Stomach (tissue), 9 donors: ENCODE results near the gene TFRC. TPM values are rescaled to one million over a fixed set of nuclear protein-coding genes. Genes with fewer than 3 reads are reported as not detected.
A peak's percentile ranks its signal among the peaks of the same experiment; 100 is the strongest.
"Not testable (repeated sequence)": the region's sequence is repeated elsewhere in the genome, so short reads cannot be mapped to it uniquely, and the experiment has no call there.

ENCODE experiments used
- DNase-seq, 2 donors: peaks; one replicate each; pipeline versions ENCODE4 v3.0.0 to v3.0.0-alpha.2; 2013 to 2019
- H3K27ac ChIP-seq, 5 donors: fragments of 200-600 bp in 4 of 5; sonication (generic) in 4 of 5; one replicate each; pipeline ENCODE4 v1.5.1; 2013 to 2019; ENCODE audit warnings: mild to moderate bottlenecking in 1 of 5, moderate library complexity in 1 of 5
- H3K27me3 ChIP-seq, 3 donors: fragments of 200-600 bp; sonication (generic); one replicate each; pipeline ENCODE4 v1.5.1; 2017 to 2019; ENCODE audit warnings: mixed run types in 1 of 3
- H3K36me3 ChIP-seq, 4 donors: fragments of 200-600 bp; sonication (generic); 1 replicate in 3 of 4; 2 replicates in 1 of 4; pipeline ENCODE4 v1.5.1; 2016 to 2019
- H3K4me1 ChIP-seq, 4 donors: fragments of 200-600 bp; sonication (generic); one replicate each; pipeline ENCODE4 v1.5.1; 2016 to 2019
- H3K4me3 ChIP-seq, 4 donors: fragments of 200-600 bp; sonication (generic) in 3 of 4; one replicate each; pipeline ENCODE4 v1.5.1; 2016 to 2019; ENCODE audit warnings: mild to moderate bottlenecking in 1 of 4
- H3K9me3 ChIP-seq, 4 donors: fragments of 200-600 bp; sonication (generic); one replicate each; pipeline ENCODE4 v1.5.1; 2016 to 2019
- EP300 ChIP-seq: sonication (generic); formaldehyde crosslinking; IDR thresholded peaks from one replicate; pipeline ENCODE4 v1.6.1; 2017; ENCODE audit warnings: antibody characterized with exemption
- POLR2A ChIP-seq, 4 donors: fragments of 450-650 bp; IDR thresholded peaks; one replicate each; pipeline ENCODE4 v1.6.1; 2016; ENCODE audit warnings: antibody characterized with exemption in 4 of 4, control low read depth in 2 of 4, mild to moderate bottlenecking in 1 of 4, moderate library complexity in 1 of 4
- POLR2AphosphoS5 ChIP-seq, 3 donors: sonication (generic); formaldehyde crosslinking; IDR thresholded peaks; one replicate each; pipeline ENCODE4 v1.6.1; 2016; ENCODE audit warnings: antibody characterized with exemption in 3 of 3
- WGBS, 5 donors: extraction: QIAGEN DNeasy Blood & Tissue Kit in 3 of 5; methylation state at CpG; one replicate each; pipeline versions ENCODE4 v1.1.5 to v1.1.7; 2013 to 2018; 5-methylcytosine and 5-hydroxymethylcytosine counted together
- intact Hi-C: fragments of 100-400 bp; cut with DNase I; formaldehyde crosslinking; loops from one replicate; pipeline ENCODE4 v1.15.1; 2023; ENCODE audit warnings: low total_unique reads
- polyA plus RNA-seq, 3 donors: library from polyadenylated mRNA; stranded (reverse); fragments of 200-250 nt; gene quantifications; one replicate each; pipeline ENCODE4 v1.2.3, GENCODE V29; 2013
- total RNA-seq, 5 donors: library from RNA; depleted of rRNA; stranded (reverse); fragments of >200 nt; gene quantifications; one replicate each; pipeline versions ENCODE4 v1.1.0 to v1.2.3, GENCODE V29; 2014 to 2016
- TF ChIP-seq, protein P1 (sequence below), 7 experiments: fragments of 450-650 bp in 4 of 7; fragments of 200-600 bp in 3 of 7; sonication (generic) in 3 of 7; IDR thresholded peaks; one replicate each; pipeline ENCODE4 v1.5.1; 2016 to 2019; ENCODE audit warnings: antibody characterized with exemption in 7 of 7, control low read depth in 2 of 7, mild to moderate bottlenecking in 1 of 7
- donor health status: healthy with polysubstance abuse.
- donor health status: Bipolar disorder and iron deficiency.
- donor health status: healthy.

TFRC gene
- total and polyA plus RNA-seq, 8 donors, result 5.5 to 289 (median 42.1) TPM

DNA sequence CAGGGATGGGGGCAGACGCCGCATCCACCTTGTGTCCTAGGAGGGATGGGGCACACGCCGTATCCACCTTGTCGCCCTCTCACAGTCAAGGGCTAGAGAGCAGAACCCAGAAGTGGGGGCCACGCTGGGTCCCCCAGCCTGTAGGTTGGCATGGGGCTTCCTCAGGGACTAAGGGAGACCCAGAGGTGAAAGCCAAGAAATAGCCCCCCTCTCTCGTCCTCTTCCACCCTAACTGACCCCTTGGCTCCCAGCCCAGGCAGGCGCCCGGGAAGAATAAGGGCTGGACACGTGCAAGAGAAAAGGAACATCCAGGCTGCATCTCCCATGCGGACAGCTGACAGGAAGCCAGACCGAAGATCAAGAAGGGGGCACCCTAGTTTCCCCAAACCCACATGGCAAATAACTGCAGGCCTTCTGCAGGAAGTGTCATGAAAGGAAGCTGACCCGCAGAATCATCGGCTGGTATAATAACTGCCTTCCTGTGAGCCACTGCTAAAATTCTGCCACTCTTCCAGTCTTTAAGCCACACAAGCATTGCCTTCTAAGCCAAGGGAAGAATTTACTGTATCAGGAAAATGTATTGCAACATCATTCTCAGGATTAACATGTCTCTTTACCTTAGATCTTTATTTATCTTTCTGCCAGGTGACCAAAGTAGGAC is 38.5 kb upstream of the TFRC start:
- H3K27me3 ChIP-seq, result no peaks in the 10 kb centered on the region
- 55 to 71% (median 64%) methylated on average over 13 to 14 of the region's 14 CpGs for WGBS, 5 donors
- intact Hi-C loops, result no loop called here
- no peaks in the 10 kb centered on the region for H3K36me3 ChIP-seq
- no peak overlapping the region for H3K4me3 ChIP-seq
- peak in 1 of 2 donors; percentile 43 for DNase-seq
- peaks cover 0 to 6% (median 2%) of the 10 kb centered on the region in 4 donors for H3K4me1 ChIP-seq
- H3K27ac ChIP-seq, result no peak overlapping the region
- no peaks in the 10 kb centered on the region for H3K9me3 ChIP-seq
- TF ChIP-seq EP300 (no peak), POLR2A (IDR thresholded peaks at IDR 0.05) (no peak), POLR2AphosphoS5 (IDR thresholded peaks at IDR 0.05) (no peak)
- TF ChIP-seq, protein P1, sequence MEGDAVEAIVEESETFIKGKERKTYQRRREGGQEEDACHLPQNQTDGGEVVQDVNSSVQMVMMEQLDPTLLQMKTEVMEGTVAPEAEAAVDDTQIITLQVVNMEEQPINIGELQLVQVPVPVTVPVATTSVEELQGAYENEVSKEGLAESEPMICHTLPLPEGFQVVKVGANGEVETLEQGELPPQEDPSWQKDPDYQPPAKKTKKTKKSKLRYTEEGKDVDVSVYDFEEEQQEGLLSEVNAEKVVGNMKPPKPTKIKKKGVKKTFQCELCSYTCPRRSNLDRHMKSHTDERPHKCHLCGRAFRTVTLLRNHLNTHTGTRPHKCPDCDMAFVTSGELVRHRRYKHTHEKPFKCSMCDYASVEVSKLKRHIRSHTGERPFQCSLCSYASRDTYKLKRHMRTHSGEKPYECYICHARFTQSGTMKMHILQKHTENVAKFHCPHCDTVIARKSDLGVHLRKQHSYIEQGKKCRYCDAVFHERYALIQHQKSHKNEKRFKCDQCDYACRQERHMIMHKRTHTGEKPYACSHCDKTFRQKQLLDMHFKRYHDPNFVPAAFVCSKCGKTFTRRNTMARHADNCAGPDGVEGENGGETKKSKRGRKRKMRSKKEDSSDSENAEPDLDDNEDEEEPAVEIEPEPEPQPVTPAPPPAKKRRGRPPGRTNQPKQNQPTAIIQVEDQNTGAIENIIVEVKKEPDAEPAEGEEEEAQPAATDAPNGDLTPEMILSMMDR (IDR thresholded peaks at IDR 0.05), result no peak

- DNase-seq, result no peak
- intact Hi-C loops, result no loop called here
- H3K4me1 ChIP-seq, result peaks cover 0 to 6% (median 2%) of the 10 kb centered on the region in 4 donors
Observed at GRCh38 chr3:196117809-196118208, 35.9 kb upstream of the TFRC start.

GRCh38 chr3:196115678-196116083 is 33.8 kb upstream of the TFRC start:
- H3K27me3 ChIP-seq, result no peaks in the 10 kb centered on the region
- H3K9me3 ChIP-seq, result no peaks in the 10 kb centered on the region
- no peak overlapping the region for H3K4me3 ChIP-seq
- TF ChIP-seq POLR2AphosphoS5 (IDR thresholded peaks at IDR 0.05), result no peak
- TF ChIP-seq POLR2A (IDR thresholded peaks at IDR 0.05), result no peak
- TF ChIP-seq EP300, result no peak
- TF ChIP-seq, protein P1 (IDR thresholded peaks at IDR 0.05), result no peak
- peaks cover 0 to 3% (median 0%) of the 10 kb centered on the region in 4 donors for H3K4me1 ChIP-seq
- no peak for DNase-seq
- no peak overlapping the region for H3K27ac ChIP-seq
- intact Hi-C loops, result no loop called here
- H3K36me3 ChIP-seq, result no peaks in the 10 kb centered on the region
- 73 to 91% (median 82%) methylated on average over 3 of the region's 3 CpGs for WGBS, 5 donors

More at GRCh38 chr3:196117809-196118208, 35.9 kb upstream of the TFRC start:
- Histone ChIP-seq H3K36me3 (no peaks in the 10 kb centered on the region), H3K9me3 (no peaks in the 10 kb centered on the region), H3K27me3 (no peaks in the 10 kb centered on the region), H3K27ac (no peak overlapping the region), H3K4me3 (no peak overlapping the region)
- no peak for TF ChIP-seq POLR2A (IDR thresholded peaks at IDR 0.05)
- WGBS, 5 donors, result 65 to 80% (median 78%) methylated on average over 6 of the region's 6 CpGs

- 70 to 79% (median 74%) methylated on average over 7 of the region's 7 CpGs for WGBS, 5 donors
- TF ChIP-seq EP300, result no peak
- TF ChIP-seq POLR2A (IDR thresholded peaks at IDR 0.05), result no peak
- TF ChIP-seq POLR2AphosphoS5 (IDR thresholded peaks at IDR 0.05), result no peak
- DNase-seq, result no peak
- Histone ChIP-seq H3K9me3 (no peaks in the 10 kb centered on the region), H3K36me3 (no peaks in the 10 kb centered on the region), H3K4me3 (no peak overlapping the region), H3K27me3 (no peaks in the 10 kb centered on the region), H3K27ac (no peak overlapping the region), H3K4me1 (peaks cover 0 to 8% (median 0%) of the 10 kb centered on the region in 4 donors)
- intact Hi-C loops, result no loop called here
Observed at GRCh38 chr3:196111939-196112386, 30.1 kb upstream of the TFRC start.

DNA sequence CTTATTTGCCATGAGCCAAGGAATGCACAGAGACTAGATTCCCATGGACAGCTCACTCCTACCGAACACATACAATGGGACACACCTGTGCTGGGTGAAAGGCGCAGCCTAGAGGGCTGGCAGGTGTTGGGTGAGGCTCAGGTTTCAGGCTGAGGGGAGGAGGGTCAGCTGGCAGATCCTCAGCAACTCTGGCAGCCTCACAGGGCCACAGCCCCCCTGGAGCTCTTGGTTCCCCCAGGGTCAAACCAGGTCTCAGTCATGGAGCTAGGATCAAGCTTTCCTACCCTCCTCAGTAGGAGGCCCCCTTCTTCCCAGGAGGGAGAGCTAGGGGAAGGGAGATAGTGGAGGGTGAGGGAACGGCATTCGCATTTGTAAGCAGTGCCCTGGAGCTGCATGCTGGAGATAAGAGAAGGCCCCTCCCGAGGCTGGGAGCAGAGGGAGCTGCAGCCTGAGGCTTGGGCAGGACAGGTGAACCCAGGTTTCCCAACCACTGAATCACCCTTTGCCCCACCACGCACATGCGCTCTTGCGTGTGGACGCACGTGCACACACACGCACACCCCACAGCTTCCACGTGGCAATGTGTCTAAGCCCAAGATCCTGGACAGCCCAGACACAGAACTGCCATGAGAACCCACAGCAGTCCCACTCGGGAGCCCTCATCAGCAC is 26.3 kb upstream of the TFRC start:
- H3K27me3 ChIP-seq, result no peaks in the 10 kb centered on the region
- 28 to 42% (median 32%) methylated on average over 13 of the region's 13 CpGs for WGBS, 5 donors

DNA sequence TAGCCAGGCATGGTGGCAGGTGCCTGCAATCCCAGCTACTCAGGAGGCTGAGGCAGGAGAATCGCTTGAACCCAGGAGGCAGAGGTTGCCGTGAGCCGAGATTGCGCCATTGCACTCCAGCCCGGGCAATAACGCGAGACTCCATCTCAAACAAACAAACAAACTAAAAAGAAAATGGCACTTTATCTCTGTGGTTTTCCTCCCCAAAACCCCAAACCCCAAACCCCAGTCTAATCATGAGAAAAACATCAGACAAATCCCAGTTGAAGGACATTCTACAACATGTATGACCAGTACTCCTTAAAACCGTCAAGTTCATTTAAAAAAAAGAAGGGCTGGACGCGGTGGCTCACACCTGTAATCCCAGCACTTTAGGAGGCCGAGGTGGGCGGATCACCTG is 22.8 kb upstream of the TFRC start:
- DNase-seq, H3K9me3 ChIP-seq, H3K27ac ChIP-seq, H3K4me3 ChIP-seq, H3K4me1 ChIP-seq, intact Hi-C loops, H3K36me3 ChIP-seq, H3K27me3 ChIP-seq: not testable (repeated sequence)
- WGBS, 5 donors, result 89 to 93% (median 90%) methylated on average over 12 of the region's 12 CpGs

More for the DNA sequence above, 26.3 kb upstream of the TFRC start:
- TF ChIP-seq, protein P1 (IDR thresholded peaks at IDR 0.05), result no peak
- TF ChIP-seq POLR2AphosphoS5 (IDR thresholded peaks at IDR 0.05) (no peak), POLR2A (IDR thresholded peaks at IDR 0.05) (no peak), EP300 (no peak)
- Histone ChIP-seq H3K4me3 (no peak overlapping the region), H3K27ac (no peak overlapping the region), H3K4me1 (peaks cover 0 to 8% (median 0%) of the 10 kb centered on the region in 4 donors), H3K9me3 (peaks cover 0 to under 1% (median 0%) of the 10 kb centered on the region in 4 donors), H3K36me3 (no peaks in the 10 kb centered on the region)
- intact Hi-C loops, result no loop called here
- peak; percentile 41 to 80 for DNase-seq

GRCh38 chr3:196098365-196098980 is 16.6 kb upstream of the TFRC start:
- H3K9me3 ChIP-seq, H3K4me1 ChIP-seq, H3K27me3 ChIP-seq, H3K27ac ChIP-seq, H3K36me3 ChIP-seq, DNase-seq, intact Hi-C loops, H3K4me3 ChIP-seq: not testable (repeated sequence)
- 53 to 72% (median 60%) methylated on average over 7 to 8 of the region's 8 CpGs for WGBS, 5 donors
